HepG2 (cell line): ENCODE results near the gene ATRIP. TPM values are rescaled to one million over a fixed set of nuclear protein-coding genes. Genes with fewer than 3 reads are reported as not detected.

Source experiments
- CERS6 ChIP-seq: sonication (generic); formaldehyde crosslinking; IDR thresholded peaks from 2 replicates; pipeline ENCODE4 v1.5.0; 2020; ENCODE audit warnings: missing genetic modification reagents
- EHMT2 ChIP-seq: fragments of 200-600 bp; sonication (generic); IDR thresholded peaks from 2 replicates; pipeline ENCODE4 v1.7.0; 2017; ENCODE audit warnings: antibody characterized with exemption, low read depth, low read length, borderline replicate concordance
- FOXP4 ChIP-seq: sonication (generic); formaldehyde crosslinking; IDR thresholded peaks from 2 replicates; pipeline ENCODE4 v1.4.0; 2020; ENCODE audit warnings: missing genetic modification reagents
- IRX3 ChIP-seq: sonication (generic); formaldehyde crosslinking; IDR thresholded peaks from 2 replicates; pipeline ENCODE4 v1.8.1; 2023; ENCODE audit warnings: mild to moderate bottlenecking, low read depth, missing genetic modification reagents, borderline replicate concordance
- PATZ1 ChIP-seq: sonication (generic); formaldehyde crosslinking; IDR thresholded peaks from 2 replicates; pipeline ENCODE4 v1.4.0; 2020; ENCODE audit warnings: missing genetic modification reagents
- RARA ChIP-seq: IDR thresholded peaks from 2 replicates; pipeline ENCODE4 v1.6.1; 2016; ENCODE audit warnings: missing genetic modification reagents, missing compliant biosample characterization
- RELA ChIP-seq: sonication (generic); formaldehyde crosslinking; IDR thresholded peaks from 2 replicates; pipeline ENCODE4 v1.4.0; 2020; ENCODE audit warnings: missing genetic modification reagents
- TP53 ChIP-seq: sonication (generic); formaldehyde crosslinking; conservative IDR thresholded peaks from 2 replicates; pipeline ENCODE4 v1.4.0; 2020; ENCODE audit warnings: missing genetic modification reagents
- TSC22D2 ChIP-seq: sonication (generic); formaldehyde crosslinking; IDR thresholded peaks from 2 replicates; pipeline ENCODE4 v1.5.1; 2020; ENCODE audit warnings: missing genetic modification reagents, mild to moderate bottlenecking, borderline replicate concordance
- YY1 ChIP-seq: IDR thresholded peaks from 2 replicates; pipeline ENCODE4 v1.6.1; 2011; ENCODE audit warnings: low read length, low read depth, moderate library complexity, mild to moderate bottlenecking; ENCODE audit not compliant: insufficient read depth, insufficient replicate concordance
- ZBTB7A ChIP-seq: sonication (generic); formaldehyde crosslinking; IDR thresholded peaks from 2 replicates; pipeline ENCODE4 v1.8.0; 2022; ENCODE audit warnings: mild to moderate bottlenecking, missing genetic modification reagents
- polyA plus RNA-seq, 8 experiments: library from polyadenylated mRNA; depleted of rRNA in 3 of 8; stranded (reverse) in 7 of 8; unstranded in 1 of 8; fragments of >200 nt; fragmentation: Illumina TruSeq in 4 of 8; extraction: Trizol in 4 of 8; gene quantifications; 2 replicates each; pipeline versions ENCODE4 v1.2.1 to v1.2.3, GENCODE V29; 2011 to 2016; ENCODE audit warnings: low read depth in 4 of 8, missing spikeins in 1 of 8, mixed read lengths in 1 of 8; ENCODE audit not compliant: insufficient read depth in 1 of 8
- total RNA-seq, 5 experiments: library from RNA; depleted of rRNA; stranded (reverse); fragments of >200 nt; fragmentation: Illumina TruSeq; extraction: Trizol; gene quantifications; 2 replicates each; pipeline ENCODE4 v1.2.3, GENCODE V29; 2016; ENCODE audit warnings: low read depth in 1 of 5

Gene ATRIP
- total and polyA plus RNA-seq, 2 of the 13 experiments (the other 11 are each of a cell fraction or from before 2014, with no cell fraction given), result 5.1 to 12.5 TPM

GRCh38 chr3:48434591-48435222, 11.8 kb upstream of the ATRIP start (continued):
- TF ChIP-seq RARA (no peak), ZBTB7A (CRISPR knock-in tag) (no peak), FOXP4 (CRISPR knock-in tag) (no peak), EHMT2 (no peak), RELA (CRISPR knock-in tag) (no peak), PATZ1 (peak; percentile 44; the same call in 1 of the 2 replicates), YY1 (no peak), TP53 (no peak), TSC22D2 (CRISPR knock-in tag) (no peak), IRX3 (CRISPR knock-in tag) (no peak), CERS6 (CRISPR knock-in tag) (no peak)
